Activated T-helper 1 cell treated with Interleukin-2 at 50 U/mL for 16 hours (primary cell): Measurements from ENCODE around the gene SDK2.

ENCODE experiments used
- DNase-seq: peaks from one replicate; pipeline ENCODE4 v3.0.0-alpha.2; 2020; ENCODE audit warnings: low read depth

The SDK2 gene

DNA sequence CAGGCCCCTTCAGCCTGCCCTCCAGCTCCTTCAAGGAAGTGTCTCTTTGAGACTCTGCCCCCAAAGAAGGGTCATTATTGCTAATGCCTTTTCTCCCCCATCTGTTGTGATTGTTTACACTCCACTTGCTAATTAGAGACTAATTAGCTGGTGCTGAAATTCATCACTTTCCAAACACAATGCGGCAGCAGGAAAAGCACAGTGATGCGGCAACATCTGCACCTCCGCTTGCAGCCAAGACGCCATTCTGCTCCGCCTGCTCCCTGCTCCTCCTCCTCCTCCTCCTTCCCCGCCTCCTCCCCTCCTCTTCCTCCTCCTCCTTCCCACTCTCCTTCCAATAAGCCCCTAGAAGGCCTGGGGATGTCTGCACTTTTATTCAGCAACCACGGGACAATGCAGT, 110.5 kb downstream of the SDK2 start:
- no peak for DNase-seq

GRCh38 chr17:73533127-73533526, 111.1 kb downstream of the SDK2 start:
- DNase-seq: no peak

GRCh38 chr17:73532421-73532901, 111.8 kb downstream of the SDK2 start:
- no peak for DNase-seq

DNA sequence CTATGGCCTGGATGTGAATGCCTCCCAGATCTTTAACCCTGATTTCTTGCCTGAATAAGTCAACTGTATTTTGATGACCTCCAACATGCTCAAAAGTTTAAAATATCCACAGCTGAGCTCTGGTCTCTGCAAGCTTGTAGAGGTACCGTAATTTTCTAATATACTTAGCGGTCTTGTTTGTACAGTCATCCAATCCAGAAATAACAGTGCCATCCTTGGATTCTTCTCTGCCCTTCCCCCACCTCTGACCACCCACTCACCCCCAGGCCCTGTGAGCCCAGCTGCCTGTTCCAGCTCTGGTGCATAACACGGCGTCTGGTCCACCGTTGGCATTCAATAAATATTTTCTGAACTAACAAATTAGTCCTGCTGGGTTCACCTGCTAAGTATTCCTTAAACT, 113.1 kb downstream of the SDK2 start:
- no peak for DNase-seq

- no peak for DNase-seq
Observed at GRCh38 chr17:73528679-73529078, 115.6 kb downstream of the SDK2 start.

GRCh38 chr17:73526952-73527351, 117.3 kb downstream of the SDK2 start:
- DNase-seq: no peak

DNA sequence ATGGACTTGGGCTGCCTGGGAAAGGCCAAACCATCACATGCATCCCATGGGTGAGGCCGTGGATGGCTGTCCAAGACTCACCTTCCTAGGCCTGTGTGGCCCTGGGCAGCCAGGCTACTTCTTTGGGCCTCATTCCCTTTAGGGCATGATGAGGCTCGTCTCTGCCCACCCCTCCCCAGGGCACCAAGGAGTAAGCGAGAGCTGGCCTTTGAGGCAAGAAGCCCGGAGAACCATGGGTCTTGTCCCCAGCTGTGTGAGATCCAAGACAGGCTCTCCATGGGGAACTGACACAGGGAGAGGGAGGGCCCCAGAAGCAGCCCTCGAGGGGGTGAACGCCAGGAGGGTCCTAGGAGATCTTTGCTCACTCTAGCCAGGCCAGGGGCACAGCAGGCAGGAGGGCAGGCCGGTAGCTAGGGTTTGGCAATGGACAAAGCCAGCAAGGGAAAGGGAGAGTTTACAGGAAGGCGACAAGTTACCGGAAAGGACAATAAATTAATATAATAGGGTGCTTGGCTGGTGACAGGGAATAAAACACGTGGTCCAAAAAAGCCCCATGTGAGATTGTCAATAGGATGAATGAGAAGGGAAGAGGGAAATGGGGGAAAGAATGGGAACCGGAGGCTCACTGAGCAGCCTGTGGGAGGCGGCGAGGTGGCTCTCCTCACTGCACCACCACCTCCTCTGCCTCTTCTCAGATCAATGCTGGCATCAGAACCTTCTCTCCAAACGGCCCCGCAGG, 119.1 kb downstream of the SDK2 start:
- DNase-seq: no peak

- DNase-seq: no peak
Observed at GRCh38 chr17:73522696-73523095, 121.5 kb downstream of the SDK2 start.

- no peak for DNase-seq
Observed at GRCh38 chr17:73522107-73522506, 122.1 kb downstream of the SDK2 start.

- no peak for DNase-seq
Observed at GRCh38 chr17:73521376-73521775, 122.9 kb downstream of the SDK2 start.

DNA sequence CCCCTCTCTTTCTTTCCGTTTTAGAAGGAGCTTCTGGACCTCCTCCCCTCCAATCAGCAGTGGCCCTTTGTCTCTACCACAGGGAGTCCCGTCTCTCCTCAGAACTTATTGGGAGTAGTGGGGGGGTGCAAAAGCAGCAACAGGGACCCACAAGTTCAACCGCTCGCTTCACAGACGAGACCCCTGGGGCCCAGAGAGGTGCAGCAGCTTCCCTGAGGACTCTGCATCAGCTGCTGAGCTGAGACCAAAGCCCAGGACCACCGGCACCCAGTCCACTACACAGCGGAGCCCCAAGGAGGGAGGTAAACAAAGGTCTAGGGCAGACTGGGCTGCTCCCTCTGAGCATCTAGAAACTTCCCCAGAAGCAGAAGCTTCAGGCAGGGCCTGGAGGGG, 123.9 kb downstream of the SDK2 start:
- DNase-seq: no peak

GRCh38 chr17:73519714-73520368, 124.4 kb downstream of the SDK2 start:
- no peak for DNase-seq

- DNase-seq: no peak
Observed at GRCh38 chr17:73519011-73519410, 125.2 kb downstream of the SDK2 start.

DNA sequence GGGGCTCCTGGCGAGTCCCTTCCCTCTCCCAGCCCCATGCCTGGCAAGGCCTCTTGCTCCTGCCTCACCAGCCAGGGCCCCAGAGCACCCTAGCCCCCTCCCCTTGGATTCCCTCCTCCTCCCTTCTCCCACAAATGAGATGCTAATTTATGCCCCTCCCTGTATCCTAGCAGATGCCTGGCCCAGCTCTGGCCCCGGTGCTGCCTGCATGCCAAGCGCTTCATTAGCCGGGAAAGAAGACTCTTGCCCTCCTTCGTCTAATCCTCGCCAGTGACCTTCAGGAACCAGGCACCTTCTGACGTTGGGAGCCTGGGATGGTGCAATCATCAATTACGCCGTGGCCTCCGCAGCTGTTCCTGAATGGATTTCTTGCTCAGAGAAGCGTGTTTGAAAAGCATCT, 127.8 kb downstream of the SDK2 start:
- no peak for DNase-seq

DNA sequence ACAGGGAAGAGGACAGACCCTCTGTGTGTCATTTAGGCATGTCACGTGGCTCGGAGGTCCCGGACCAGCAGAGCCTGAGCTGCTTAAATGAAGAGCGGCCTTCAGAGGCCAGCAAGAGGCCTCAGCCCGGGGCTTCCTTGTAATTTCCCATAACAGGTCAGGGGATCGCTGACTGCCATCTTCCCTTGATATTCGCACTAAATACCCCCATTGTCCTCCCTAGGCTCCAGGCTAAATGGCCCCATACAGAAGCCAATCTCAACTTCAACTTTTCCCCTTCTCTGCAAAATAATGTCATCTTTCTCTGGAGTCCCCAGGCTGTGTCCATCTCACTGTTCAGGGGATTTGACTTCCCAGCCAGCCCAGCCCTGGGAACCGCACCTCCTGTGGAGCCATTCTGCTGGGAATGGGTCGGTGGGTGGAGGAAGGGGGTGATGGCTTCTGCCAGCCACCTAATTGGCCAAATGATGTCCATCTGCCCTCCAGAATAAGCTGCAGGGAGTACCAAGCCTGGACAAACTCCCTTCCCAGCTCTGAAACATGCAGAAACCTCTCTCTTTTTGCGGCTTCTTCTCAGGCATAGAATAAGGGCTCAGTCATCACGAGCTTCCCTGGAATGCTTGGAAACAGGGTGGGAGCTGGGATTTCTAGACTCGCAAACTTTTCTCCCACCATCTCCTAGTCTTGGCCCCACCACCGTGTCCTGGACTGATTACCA, 129.9 kb downstream of the SDK2 start:
- no peak for DNase-seq

GRCh38 chr17:73513426-73513825, 130.8 kb downstream of the SDK2 start:
- DNase-seq: no peak

- no peak for DNase-seq
Observed at GRCh38 chr17:73511719-73512115, 132.5 kb downstream of the SDK2 start.

DNA sequence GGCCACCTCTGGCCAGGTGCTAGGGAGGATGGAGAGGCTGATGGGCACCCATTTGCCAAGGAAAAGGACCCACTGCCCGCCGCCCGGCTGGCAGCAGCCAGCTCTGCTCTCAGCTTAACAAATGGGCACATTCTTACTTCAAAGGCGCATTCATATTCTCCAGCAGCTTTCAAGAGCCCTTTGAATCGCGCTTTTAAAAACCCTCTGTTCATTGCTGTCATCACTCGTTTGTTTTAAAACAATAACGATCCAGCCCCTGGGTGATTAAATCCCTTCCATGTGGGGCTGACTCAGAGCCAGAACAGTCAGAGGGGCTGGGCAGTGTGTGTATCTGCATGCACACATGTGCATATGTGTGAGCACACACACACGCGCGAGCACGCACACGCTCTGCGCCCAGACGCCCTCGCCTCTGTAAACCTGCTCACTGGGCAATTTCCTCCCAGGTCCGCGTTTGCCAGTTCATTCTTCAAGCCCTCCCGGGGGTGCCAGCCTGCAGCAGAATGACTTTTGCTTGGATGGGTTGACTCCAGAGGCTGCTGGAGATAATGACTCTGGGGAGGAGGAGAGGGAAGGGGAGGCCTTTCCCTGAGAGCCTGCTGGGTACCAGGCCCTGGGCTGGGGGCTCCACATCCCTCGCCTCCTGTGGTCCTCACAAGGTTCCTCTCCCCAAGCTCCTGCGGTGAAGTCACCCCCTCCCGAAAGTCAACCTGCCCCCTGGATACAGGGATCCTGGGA, 133.1 kb downstream of the SDK2 start:
- DNase-seq: no peak

DNA sequence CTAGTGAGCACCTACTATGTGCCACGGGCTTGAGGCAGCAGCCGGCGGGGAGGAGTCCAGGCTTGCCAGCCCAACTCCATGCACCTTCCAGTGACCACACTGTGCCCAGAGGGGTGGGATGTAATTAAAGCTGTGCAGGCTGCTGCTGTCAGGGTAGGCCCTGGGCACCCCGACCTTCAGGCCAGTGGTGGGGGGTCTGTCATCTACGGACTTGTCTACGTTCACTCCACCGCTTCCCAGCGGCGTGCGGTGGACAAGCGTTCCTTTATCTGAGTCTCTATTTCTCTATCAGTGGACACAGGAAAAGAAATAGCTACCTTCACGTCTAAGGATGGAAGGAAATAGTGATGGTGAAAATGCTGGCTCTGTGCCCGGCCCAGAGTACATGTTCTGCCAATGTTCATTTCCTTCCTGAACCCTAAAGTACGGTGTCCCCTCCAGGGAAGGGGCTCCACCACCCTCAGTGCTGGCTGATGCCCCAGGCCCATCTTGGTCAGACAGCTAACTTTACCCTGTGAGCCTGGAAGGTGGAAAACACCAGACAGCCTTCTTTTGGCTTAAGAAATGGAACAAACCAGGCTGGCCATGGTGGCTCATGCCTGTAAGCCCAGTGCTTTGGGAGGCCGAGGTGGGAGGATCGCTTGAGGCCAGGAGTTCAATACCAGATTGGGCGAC, 135.2 kb downstream of the SDK2 start:
- DNase-seq: no peak

DNA sequence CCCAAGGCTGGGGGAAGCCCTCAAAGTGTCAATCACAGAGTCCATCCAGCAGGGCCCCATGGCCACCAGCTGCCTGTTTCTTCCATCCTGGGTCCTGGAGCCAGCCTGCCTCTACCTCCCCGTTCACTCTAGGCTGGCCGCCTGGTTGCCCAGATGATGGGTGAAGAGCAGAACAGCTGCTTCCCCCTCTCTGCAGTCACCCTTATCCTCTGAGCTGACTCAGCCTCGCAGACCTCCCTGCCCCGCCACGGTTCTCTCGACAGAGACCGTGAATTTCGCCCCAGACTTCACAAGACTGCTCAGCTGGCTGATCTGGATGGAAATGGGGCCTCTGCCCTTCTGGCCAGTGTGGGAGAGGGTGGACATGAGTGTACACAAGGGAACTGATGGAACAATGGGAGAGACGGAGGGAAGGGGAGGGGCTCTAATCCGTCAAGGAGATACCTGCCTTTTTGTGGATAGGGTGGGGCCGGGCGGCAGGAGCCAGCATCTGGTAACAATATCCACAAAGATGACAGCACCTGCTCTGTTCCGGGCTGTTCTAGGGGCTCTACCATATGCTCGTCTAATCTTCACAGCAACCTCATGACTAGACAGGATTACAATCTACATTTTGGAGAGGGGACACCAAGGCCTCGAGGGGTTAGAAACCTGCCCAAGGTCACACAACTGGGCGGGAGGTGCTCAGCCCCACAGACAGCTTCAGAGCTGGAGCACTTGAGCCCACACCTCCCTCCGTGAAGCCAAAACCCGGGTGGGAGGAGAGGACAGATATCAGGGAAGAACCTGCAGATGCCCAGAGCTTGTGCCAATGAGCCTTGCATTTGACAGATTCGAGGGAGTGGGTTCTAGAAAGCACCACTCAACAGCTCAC, 136.0 kb downstream of the SDK2 start:
- DNase-seq: no peak
